Effector CD8-positive, alpha-beta T cell (primary cell): ENCODE measurements around the gene LOXL1.

Source experiments
- DNase-seq: peaks from one replicate; lab custom pipeline; 2025; lab: John Stamatoyannopoulos, UW

The LOXL1 gene

GRCh38 chr15:73939138-73939537, 12.9 kb downstream of the LOXL1 start:
- DNase-seq: no peak

DNA sequence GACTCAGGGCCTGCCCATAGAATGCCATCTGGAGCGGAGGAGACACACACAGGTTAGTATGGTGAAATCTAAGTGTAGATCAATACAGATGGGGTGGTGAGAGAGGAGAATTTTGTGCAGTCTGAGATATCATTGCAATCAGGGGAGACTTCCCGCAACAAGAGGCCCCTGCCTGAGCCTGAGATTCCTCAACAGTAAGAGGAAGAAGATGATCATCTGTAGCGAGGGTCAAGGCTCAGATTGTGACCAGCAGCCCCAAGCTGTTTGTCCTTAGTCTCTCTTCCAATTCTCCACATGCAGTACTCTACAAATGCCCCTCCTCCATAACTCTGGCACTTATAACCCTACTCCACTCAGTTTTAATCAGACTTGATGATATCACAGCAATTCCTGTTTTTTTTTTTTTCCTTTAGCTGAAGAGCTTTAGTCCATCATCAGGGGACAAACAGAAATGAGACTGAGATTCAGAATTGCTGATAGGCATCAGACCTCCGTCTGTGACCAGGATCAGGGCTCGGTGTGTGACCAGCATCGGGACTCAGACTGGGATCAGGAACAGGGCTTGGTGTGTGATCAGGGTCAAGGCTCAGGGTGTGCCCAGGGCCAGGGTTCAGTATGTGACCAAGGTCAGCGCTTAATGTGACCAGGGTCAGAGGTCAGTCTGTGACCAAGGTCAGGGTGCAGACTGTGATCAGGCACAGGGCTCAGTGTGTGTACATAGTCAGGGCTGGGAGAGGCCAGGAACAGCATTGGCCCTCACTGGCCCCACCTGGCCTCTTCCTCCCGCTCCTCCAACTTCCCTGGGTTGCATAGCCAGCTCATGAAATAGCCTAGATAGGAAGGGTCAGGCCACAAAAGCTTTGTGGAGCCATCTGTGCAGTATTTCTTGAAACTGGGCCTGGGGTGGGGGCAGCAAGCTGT, 14.1 kb downstream of the LOXL1 start:
- DNase-seq: no peak

DNA sequence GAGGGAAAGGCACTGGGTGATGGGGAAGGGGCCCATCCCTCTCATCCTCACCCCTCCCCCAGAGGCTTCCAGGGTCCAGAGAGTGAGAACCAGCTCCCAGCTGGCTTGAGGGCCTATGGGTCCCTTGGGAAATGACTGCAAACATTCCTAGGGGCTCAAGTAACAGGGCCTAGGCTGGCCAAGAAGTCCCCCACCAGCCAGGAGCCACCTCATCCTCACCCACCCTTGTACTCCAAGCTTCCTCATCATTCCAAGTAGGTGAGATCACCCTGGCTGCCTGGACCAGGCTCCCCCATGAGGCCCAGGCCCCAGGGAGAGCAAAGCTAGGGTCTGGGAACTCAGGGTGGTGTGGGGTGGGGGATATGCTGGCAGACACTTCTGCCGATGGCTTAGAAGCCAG, 14.8 kb downstream of the LOXL1 start:
- DNase-seq: no peak

- DNase-seq: no peak
These were observed 15.2 kb downstream of the LOXL1 start for GRCh38 chr15:73941449-73941848.

- DNase-seq: no peak
These were observed 15.8 kb downstream of the LOXL1 start for GRCh38 chr15:73941871-73942635.

DNA sequence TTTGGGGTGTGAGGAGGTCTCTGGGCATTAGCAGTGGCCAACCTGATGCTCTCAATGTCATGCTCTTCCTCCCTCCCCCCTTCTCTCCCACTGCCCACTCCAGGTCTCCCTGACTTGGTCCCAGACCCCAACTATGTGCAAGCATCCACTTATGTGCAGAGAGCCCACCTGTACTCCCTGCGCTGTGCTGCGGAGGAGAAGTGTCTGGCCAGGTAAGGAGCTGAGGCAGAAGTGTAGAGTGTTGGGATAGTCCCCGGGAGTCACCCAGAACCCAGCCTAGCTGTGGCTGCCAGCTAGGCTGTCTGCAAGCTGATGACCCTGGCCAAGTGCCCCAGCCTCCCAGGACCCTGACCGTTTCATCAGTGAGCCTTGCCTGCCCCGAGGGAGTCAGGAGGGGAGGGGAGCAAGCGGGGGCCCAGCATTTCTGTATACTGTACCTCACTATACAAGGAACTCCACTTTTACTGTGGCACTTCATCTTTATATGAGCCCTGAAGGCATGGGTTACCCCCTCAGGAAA, 16.5 kb downstream of the LOXL1 start:
- DNase-seq: no peak

- no peak for DNase-seq
These were observed 18.2 kb downstream of the LOXL1 start for GRCh38 chr15:73944161-73945129.

- DNase-seq: no peak
These were observed 18.9 kb downstream of the LOXL1 start for GRCh38 chr15:73945130-73945508.

- no peak for DNase-seq
These were observed 19.9 kb downstream of the LOXL1 start for GRCh38 chr15:73946046-73946721.

DNA sequence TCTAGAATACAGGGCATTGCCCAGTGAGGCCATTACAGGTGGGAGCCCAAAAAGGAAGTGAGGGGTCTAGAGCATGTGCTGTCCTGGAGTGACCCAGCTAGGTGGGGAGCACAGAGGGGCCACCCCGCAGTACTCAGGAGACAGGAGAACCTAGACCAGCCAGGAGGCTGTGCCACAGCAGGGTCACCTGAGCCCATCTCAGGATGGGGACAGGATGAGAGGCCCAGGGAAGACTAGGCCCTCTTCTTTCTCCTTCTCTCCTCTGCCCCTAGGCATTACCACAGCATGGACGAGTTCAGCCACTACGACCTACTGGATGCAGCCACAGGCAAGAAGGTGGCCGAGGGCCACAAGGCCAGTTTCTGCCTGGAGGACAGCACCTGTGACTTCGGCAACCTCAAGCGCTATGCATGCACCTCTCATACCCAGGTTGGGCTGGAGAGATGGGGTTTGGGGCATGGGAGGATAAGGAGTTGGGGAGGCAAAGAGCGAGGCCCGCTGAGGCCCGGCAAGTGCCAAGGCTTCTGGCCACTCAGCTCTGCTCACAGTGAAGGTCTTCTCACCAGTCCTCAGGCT, 20.6 kb downstream of the LOXL1 start:
- DNase-seq: no peak

- DNase-seq: no peak
These were observed 21.4 kb downstream of the LOXL1 start for GRCh38 chr15:73947651-73948050.

DNA sequence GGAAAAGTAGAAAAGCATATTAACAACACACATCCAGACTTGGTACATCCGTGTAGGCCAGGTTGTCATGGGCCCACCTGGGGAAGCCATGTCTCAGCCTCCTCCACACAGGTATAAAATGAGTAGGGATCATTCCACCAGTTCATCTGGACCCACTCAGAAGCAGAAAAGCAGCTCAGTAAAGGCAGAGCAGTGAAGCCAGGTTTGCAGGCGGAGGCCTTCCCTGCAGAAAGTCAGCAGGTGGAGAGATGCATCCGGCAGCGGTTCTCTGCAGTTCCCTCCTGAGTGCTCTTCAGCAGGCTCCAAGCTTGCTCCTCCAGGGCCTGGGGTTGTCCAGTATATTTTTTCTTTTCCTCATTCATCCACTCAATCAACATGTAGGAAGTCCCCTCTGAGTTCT, 22.1 kb downstream of the LOXL1 start:
- DNase-seq: no peak

- no peak for DNase-seq
These were observed 22.7 kb downstream of the LOXL1 start for GRCh38 chr15:73948982-73949381.

DNA sequence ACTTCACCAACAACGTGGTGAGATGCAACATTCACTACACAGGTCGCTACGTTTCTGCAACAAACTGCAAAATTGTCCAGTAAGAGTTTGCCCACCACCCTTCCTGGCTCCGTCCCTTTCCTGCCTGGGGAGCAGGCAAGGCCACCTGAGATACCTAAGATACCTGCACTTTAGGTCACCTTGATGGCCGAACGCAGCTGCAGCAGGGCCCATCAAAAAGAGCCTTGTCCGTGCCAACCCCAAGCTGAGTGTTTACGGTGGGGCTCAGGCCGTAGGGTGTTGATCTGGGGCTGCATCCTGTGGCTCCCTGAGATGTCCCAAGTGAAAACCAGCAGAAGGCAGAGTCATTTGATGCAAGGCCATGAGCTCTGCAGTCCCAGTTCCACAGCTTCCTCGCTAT, 23.2 kb downstream of the LOXL1 start:
- no peak for DNase-seq

DNA sequence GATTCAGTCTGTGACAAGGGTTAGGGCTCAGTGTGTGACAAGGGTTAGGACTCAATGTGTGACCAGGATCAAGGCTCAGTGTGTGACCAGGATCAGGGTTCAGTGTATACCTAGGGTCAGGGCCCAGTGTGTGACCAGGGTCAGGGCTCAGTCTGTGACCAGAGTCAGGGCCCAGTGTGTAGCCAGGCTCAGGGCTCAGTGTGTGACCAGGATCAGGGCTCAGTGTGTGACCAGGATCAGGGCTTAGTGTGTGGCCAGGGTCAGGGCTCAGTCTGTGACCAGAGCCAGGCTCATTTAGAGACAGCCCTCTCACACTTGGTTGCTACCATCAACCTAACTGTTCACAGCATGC, 24.2 kb downstream of the LOXL1 start:
- no peak for DNase-seq

DNA sequence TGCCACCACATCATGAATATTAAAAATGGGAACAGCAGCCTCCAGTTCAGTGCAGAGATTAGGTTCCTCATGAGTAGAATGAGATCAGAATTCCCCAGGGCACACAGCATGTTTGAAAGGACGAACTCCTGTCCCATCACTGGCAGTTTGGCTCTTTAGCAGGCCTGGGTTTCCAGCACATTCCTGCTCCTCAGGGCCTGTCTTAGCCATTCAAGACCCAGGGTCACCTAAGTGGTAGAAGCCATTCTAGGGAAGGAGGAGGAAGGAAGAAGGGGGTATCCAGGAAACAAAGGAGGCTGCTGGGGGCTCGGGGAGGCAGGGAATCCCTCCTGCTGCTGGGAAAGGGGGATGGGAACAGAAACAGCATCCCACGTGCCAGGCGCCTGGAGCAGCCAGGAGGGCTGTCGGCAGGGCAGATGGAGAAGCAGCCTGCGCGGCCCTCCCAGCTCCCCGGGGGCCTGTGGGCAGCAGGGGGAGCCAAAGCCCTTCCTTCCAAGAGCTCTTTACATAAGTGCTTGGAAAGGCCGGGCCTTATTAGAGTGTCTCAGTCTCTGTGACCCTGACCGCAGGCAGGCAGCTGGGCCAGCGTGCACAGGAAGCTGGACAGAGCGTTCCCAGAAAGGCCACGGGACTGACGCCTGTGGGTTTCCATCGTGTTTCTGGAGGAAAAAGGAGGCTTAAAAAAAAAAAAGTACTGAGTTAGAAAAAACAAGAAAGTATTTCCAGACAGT, 24.7 kb downstream of the LOXL1 start:
- peak; percentile 56 for DNase-seq

GRCh38 chr15:73951601-73952000, 25.3 kb downstream of the LOXL1 start:
- DNase-seq: no peak

- no peak for DNase-seq
These were observed 26.1 kb downstream of the LOXL1 start for GRCh38 chr15:73952171-73952912.
